ENCODE measurements around the gene DOK7.

GRCh38 chr4:3492741-3493719 is 29.9 kb downstream of the DOK7 start:
- TF ChIP-seq, protein P1, sequence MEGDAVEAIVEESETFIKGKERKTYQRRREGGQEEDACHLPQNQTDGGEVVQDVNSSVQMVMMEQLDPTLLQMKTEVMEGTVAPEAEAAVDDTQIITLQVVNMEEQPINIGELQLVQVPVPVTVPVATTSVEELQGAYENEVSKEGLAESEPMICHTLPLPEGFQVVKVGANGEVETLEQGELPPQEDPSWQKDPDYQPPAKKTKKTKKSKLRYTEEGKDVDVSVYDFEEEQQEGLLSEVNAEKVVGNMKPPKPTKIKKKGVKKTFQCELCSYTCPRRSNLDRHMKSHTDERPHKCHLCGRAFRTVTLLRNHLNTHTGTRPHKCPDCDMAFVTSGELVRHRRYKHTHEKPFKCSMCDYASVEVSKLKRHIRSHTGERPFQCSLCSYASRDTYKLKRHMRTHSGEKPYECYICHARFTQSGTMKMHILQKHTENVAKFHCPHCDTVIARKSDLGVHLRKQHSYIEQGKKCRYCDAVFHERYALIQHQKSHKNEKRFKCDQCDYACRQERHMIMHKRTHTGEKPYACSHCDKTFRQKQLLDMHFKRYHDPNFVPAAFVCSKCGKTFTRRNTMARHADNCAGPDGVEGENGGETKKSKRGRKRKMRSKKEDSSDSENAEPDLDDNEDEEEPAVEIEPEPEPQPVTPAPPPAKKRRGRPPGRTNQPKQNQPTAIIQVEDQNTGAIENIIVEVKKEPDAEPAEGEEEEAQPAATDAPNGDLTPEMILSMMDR (IDR thresholded peaks at IDR 0.05): no peak
- no peak for TF ChIP-seq POLR2A (IDR thresholded peaks at IDR 0.05)
